HG02759 (cell line): ENCODE data around the gene SPTBN5.
"Not testable (repeated sequence)": the region's sequence is repeated elsewhere in the genome, so short reads cannot be mapped to it uniquely, and the experiment has no call there.

ENCODE experiments used
- ATAC-seq: cut with Tn5 transposase; IDR thresholded peaks from one replicate; pipeline ENCODE4 v1.9.1; 2021; ENCODE audit warnings: mild to moderate bottlenecking, moderate library complexity; ENCODE audit not compliant: unreplicated experiment

Gene SPTBN5

GRCh38 chr15:41849204-41849603, 44.6 kb downstream of the SPTBN5 start:
- no peak for ATAC-seq

GRCh38 chr15:41848631-41849030, 45.2 kb downstream of the SPTBN5 start:
- no peak for ATAC-seq

GRCh38 chr15:41847981-41848380, 45.9 kb downstream of the SPTBN5 start:
- ATAC-seq = no peak

GRCh38 chr15:41847206-41847605, 46.6 kb downstream of the SPTBN5 start:
- no peak for ATAC-seq

GRCh38 chr15:41844814-41845213, 49.0 kb downstream of the SPTBN5 start:
- no peak for ATAC-seq

- no peak for ATAC-seq
Observed at GRCh38 chr15:41843571-41843970, 50.3 kb downstream of the SPTBN5 start.

- ATAC-seq = no peak
Observed at GRCh38 chr15:41842229-41842628, 51.6 kb downstream of the SPTBN5 start.

- ATAC-seq = no peak
Observed at GRCh38 chr15:41841131-41841530, 52.7 kb downstream of the SPTBN5 start.

- ATAC-seq = no peak
Observed at GRCh38 chr15:41840673-41841072, 53.2 kb downstream of the SPTBN5 start.

- ATAC-seq = no peak
Observed at GRCh38 chr15:41839781-41840491, 53.9 kb downstream of the SPTBN5 start.

- ATAC-seq = no peak
Observed at GRCh38 chr15:41838400-41838897, 55.4 kb downstream of the SPTBN5 start, which contains the start of gene PLA2G4B. PLA2G4B (plus strand) TSS chr15:41838847; CDS start chr15:41838914, 67 bp downstream.

- no peak for ATAC-seq
Observed at GRCh38 chr15:41836713-41837454, 57.0 kb downstream of the SPTBN5 start.

- no peak for ATAC-seq
Observed at GRCh38 chr15:41836073-41836472, 57.8 kb downstream of the SPTBN5 start.

- no peak for ATAC-seq
Observed at GRCh38 chr15:41834096-41834495, 59.8 kb downstream of the SPTBN5 start.

GRCh38 chr15:41832875-41833274, 61.0 kb downstream of the SPTBN5 start:
- no peak for ATAC-seq

GRCh38 chr15:41832208-41832607, 61.6 kb downstream of the SPTBN5 start:
- no peak for ATAC-seq

- ATAC-seq = not testable (repeated sequence)
Observed at GRCh38 chr15:41831291-41831690, 62.6 kb downstream of the SPTBN5 start.

GRCh38 chr15:41829959-41830646, 63.8 kb downstream of the SPTBN5 start:
- ATAC-seq = no peak

GRCh38 chr15:41828807-41829141, 65.1 kb downstream of the SPTBN5 start:
- no peak for ATAC-seq

- peak; percentile 82 for ATAC-seq
Observed at GRCh38 chr15:41827880-41828806, 65.7 kb downstream of the SPTBN5 start, which contains the start of gene JMJD7. JMJD7 (plus strand) TSS chr15:41828092; CDS start chr15:41828125, 33 bp downstream.
